IPS-20b (cell line): ENCODE results near the gene PLXNA4.

Experiments
- H3K27ac ChIP-seq: one replicate; pipeline ENCODE4 v1.5.1; 2013; ENCODE audit warnings: low read length
- H3K27me3 ChIP-seq: 2 replicates; pipeline ENCODE4 v1.6.1; 2013; ENCODE audit warnings: mild to moderate bottlenecking, low read length, inconsistent platforms; ENCODE audit not compliant: insufficient read depth
- H3K36me3 ChIP-seq: 2 replicates; pipeline ENCODE4 v1.6.1; 2013; ENCODE audit warnings: low read depth, mild to moderate bottlenecking, inconsistent platforms, low read length, moderate library complexity; ENCODE audit not compliant: insufficient read depth
- H3K4me1 ChIP-seq: 2 replicates; pipeline ENCODE4 v1.6.1; 2013; ENCODE audit warnings: mild to moderate bottlenecking, control low read depth, inconsistent platforms, low read length, moderate library complexity; ENCODE audit not compliant: insufficient read depth
- H3K4me3 ChIP-seq: 2 replicates; pipeline ENCODE4 v1.5.1; 2013; ENCODE audit warnings: mild to moderate bottlenecking, low read length, inconsistent platforms
- H3K9ac ChIP-seq: 2 replicates; pipeline ENCODE4 v1.6.1; 2013; ENCODE audit warnings: low read depth, mild to moderate bottlenecking, inconsistent platforms, low read length, moderate library complexity
- H3K9me3 ChIP-seq: 2 replicates; pipeline ENCODE4 v1.6.1; 2013; ENCODE audit warnings: mild to moderate bottlenecking, low read depth, low read length, inconsistent platforms; ENCODE audit not compliant: insufficient read depth

Gene PLXNA4

GRCh38 chr7:132230462-132230861 is 345.8 kb downstream of the PLXNA4 start:
- H3K9ac ChIP-seq = no peak overlapping the region
- H3K36me3 ChIP-seq = no peaks in the 10 kb centered on the region
- H3K4me1 ChIP-seq = peaks cover 8% of the 10 kb centered on the region; the same call in 1 of the 2 replicates
- H3K27ac ChIP-seq = no peak overlapping the region
- H3K4me3 ChIP-seq = no peak overlapping the region
- no peaks in the 10 kb centered on the region for H3K9me3 ChIP-seq
- H3K27me3 ChIP-seq = no peaks in the 10 kb centered on the region

GRCh38 chr7:132228240-132228639 is 348.0 kb downstream of the PLXNA4 start:
- no peaks in the 10 kb centered on the region for H3K9me3 ChIP-seq
- H3K4me3 ChIP-seq = no peak overlapping the region
- no peaks in the 10 kb centered on the region for H3K36me3 ChIP-seq
- peaks cover 8% of the 10 kb centered on the region; the same call in 1 of the 2 replicates for H3K4me1 ChIP-seq
- H3K27ac ChIP-seq = no peak overlapping the region
- H3K27me3 ChIP-seq = no peaks in the 10 kb centered on the region
- no peak overlapping the region for H3K9ac ChIP-seq

- Histone ChIP-seq H3K4me3 (no peak overlapping the region), H3K27ac (no peak overlapping the region), H3K9ac (no peak overlapping the region), H3K27me3 (no peaks in the 10 kb centered on the region), H3K9me3 (no peaks in the 10 kb centered on the region), H3K36me3 (no peaks in the 10 kb centered on the region), H3K4me1 (peaks cover 4% of the 10 kb centered on the region; the same call in 1 of the 2 replicates)
Measured at GRCh38 chr7:132226957-132227290, 349.3 kb downstream of the PLXNA4 start.

GRCh38 chr7:132226046-132226956 is 350.0 kb downstream of the PLXNA4 start:
- Histone ChIP-seq H3K9ac (no peak overlapping the region), H3K9me3 (no peaks in the 10 kb centered on the region), H3K27ac (no peak overlapping the region), H3K27me3 (no peaks in the 10 kb centered on the region), H3K36me3 (no peaks in the 10 kb centered on the region), H3K4me1 (peaks cover 4% of the 10 kb centered on the region; the same call in 1 of the 2 replicates), H3K4me3 (no peak overlapping the region)

- Histone ChIP-seq H3K27ac (no peak overlapping the region), H3K27me3 (no peaks in the 10 kb centered on the region), H3K4me1 (peaks cover 4% of the 10 kb centered on the region; the same call in 1 of the 2 replicates), H3K9me3 (no peaks in the 10 kb centered on the region), H3K9ac (no peak overlapping the region), H3K4me3 (no peak overlapping the region), H3K36me3 (no peaks in the 10 kb centered on the region)
Measured at GRCh38 chr7:132225216-132226030, 350.8 kb downstream of the PLXNA4 start.

GRCh38 chr7:132221356-132221755 is 354.9 kb downstream of the PLXNA4 start:
- no peak overlapping the region for H3K4me3 ChIP-seq
- H3K9ac ChIP-seq = no peak overlapping the region
- H3K9me3 ChIP-seq = no peaks in the 10 kb centered on the region
- 0 out of 2 replicates have a peak, but pooled peaks cover 4% of the 10 kb centered on the region for H3K4me1 ChIP-seq
- H3K36me3 ChIP-seq = no peaks in the 10 kb centered on the region
- H3K27ac ChIP-seq = no peak overlapping the region
- H3K27me3 ChIP-seq = no peaks in the 10 kb centered on the region

GRCh38 chr7:132220060-132220459 is 356.2 kb downstream of the PLXNA4 start:
- Histone ChIP-seq H3K4me3 (no peak overlapping the region), H3K27me3 (no peaks in the 10 kb centered on the region), H3K27ac (no peak overlapping the region), H3K36me3 (no peaks in the 10 kb centered on the region), H3K4me1 (0 out of 2 replicates have a peak, but pooled peaks cover 4% of the 10 kb centered on the region), H3K9ac (no peak overlapping the region), H3K9me3 (no peaks in the 10 kb centered on the region)

- Histone ChIP-seq H3K9ac (no peak overlapping the region), H3K27ac (no peak overlapping the region), H3K4me3 (no peak overlapping the region), H3K36me3 (no peaks in the 10 kb centered on the region), H3K27me3 (no peaks in the 10 kb centered on the region), H3K4me1 (peaks cover 4% of the 10 kb centered on the region; the same call in 1 of the 2 replicates), H3K9me3 (no peaks in the 10 kb centered on the region)
Measured at GRCh38 chr7:132218876-132219275, 357.4 kb downstream of the PLXNA4 start.

GRCh38 chr7:132216847-132217525 is 359.3 kb downstream of the PLXNA4 start:
- H3K36me3 ChIP-seq = no peaks in the 10 kb centered on the region
- peaks cover 4% of the 10 kb centered on the region; the same call in 1 of the 2 replicates for H3K4me1 ChIP-seq
- H3K27ac ChIP-seq = no peak overlapping the region
- no peak overlapping the region for H3K9ac ChIP-seq
- no peaks in the 10 kb centered on the region for H3K27me3 ChIP-seq
- H3K9me3 ChIP-seq = no peaks in the 10 kb centered on the region
- H3K4me3 ChIP-seq = no peak overlapping the region

- Histone ChIP-seq H3K36me3 (no peaks in the 10 kb centered on the region), H3K27me3 (no peaks in the 10 kb centered on the region), H3K4me3 (no peak overlapping the region), H3K9ac (no peak overlapping the region), H3K4me1 (peaks cover 4% of the 10 kb centered on the region; the same call in 1 of the 2 replicates), H3K9me3 (no peaks in the 10 kb centered on the region), H3K27ac (no peak overlapping the region)
Measured at GRCh38 chr7:132214452-132214851, 361.8 kb downstream of the PLXNA4 start.

- no peak overlapping the region for H3K9ac ChIP-seq
- no peaks in the 10 kb centered on the region for H3K9me3 ChIP-seq
- no peak overlapping the region for H3K27ac ChIP-seq
- no peaks in the 10 kb centered on the region for H3K36me3 ChIP-seq
- no peaks in the 10 kb centered on the region for H3K27me3 ChIP-seq
- H3K4me1 ChIP-seq = peaks cover 4% of the 10 kb centered on the region; the same call in 1 of the 2 replicates
- no peak overlapping the region for H3K4me3 ChIP-seq
Measured at GRCh38 chr7:132213583-132213982, 362.7 kb downstream of the PLXNA4 start.
